GM12872 (cell line): ENCODE results near the gene ADGRL3.

Experiments used
- CTCF ChIP-seq: IDR thresholded peaks from 3 replicates; pipeline ENCODE4 v1.5.1; 2011; ENCODE audit warnings: low read depth, mild to moderate bottlenecking, low read length, moderate library complexity; ENCODE audit not compliant: insufficient read depth

The ADGRL3 gene

GRCh38 chr4:61248705-61249104 lies 48.6 kb downstream of the ADGRL3 start:
- TF ChIP-seq CTCF: no peak

GRCh38 chr4:61251129-61251528 lies 51.0 kb downstream of the ADGRL3 start:
- TF ChIP-seq CTCF: no peak

GRCh38 chr4:61254406-61254805 lies 54.3 kb downstream of the ADGRL3 start:
- TF ChIP-seq CTCF: no peak

GRCh38 chr4:61273233-61273632 lies 73.1 kb downstream of the ADGRL3 start:
- no peak for TF ChIP-seq CTCF

- TF ChIP-seq CTCF: no peak
Measured at GRCh38 chr4:61274286-61274685, 74.2 kb downstream of the ADGRL3 start.

GRCh38 chr4:61275241-61275640 lies 75.1 kb downstream of the ADGRL3 start:
- no peak for TF ChIP-seq CTCF

GRCh38 chr4:61276029-61276428 lies 75.9 kb downstream of the ADGRL3 start:
- no peak for TF ChIP-seq CTCF
